Left hindlimb (tissue), 1 donor: ENCODE measurements around the gene BZW1.

Experiments used
- DNase-seq: peaks from one replicate; pipeline ENCODE4 v3.0.0-alpha.2; 2018

The BZW1 gene

GRCh38 chr2:200811333-200812121 lies at the start of gene BZW1:
BZW1 (plus strand) TSS chr2:200811910; CDS start chr2:200813218, 1,308 bp downstream.
- DNase-seq: peak; percentile 98

GRCh38 chr2:200762127-200762526 lies 49.6 kb upstream of the BZW1 start:
- DNase-seq: no peak

DNA sequence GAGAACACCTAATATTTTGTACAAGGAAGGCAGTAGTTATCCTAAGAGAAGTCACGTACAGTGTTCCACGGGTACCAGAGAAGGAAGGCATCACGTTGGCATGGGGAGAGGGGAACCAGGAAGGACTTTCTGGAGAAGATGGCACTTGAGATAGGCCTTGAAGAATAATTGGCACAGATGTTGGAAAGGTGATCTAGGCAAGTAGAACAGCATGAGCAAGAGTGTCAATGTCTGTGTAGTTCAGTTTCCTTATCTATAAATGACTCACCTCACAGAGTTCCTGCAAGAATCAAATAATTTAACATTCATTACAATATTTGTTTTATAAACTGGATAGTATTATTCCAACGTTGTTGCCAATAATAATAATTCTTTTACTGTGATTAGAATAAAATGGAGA lies 48.3 kb upstream of the BZW1 start:
- DNase-seq: no peak

GRCh38 chr2:200765139-200765951 lies 46.4 kb upstream of the BZW1 start:
- no peak for DNase-seq

DNA sequence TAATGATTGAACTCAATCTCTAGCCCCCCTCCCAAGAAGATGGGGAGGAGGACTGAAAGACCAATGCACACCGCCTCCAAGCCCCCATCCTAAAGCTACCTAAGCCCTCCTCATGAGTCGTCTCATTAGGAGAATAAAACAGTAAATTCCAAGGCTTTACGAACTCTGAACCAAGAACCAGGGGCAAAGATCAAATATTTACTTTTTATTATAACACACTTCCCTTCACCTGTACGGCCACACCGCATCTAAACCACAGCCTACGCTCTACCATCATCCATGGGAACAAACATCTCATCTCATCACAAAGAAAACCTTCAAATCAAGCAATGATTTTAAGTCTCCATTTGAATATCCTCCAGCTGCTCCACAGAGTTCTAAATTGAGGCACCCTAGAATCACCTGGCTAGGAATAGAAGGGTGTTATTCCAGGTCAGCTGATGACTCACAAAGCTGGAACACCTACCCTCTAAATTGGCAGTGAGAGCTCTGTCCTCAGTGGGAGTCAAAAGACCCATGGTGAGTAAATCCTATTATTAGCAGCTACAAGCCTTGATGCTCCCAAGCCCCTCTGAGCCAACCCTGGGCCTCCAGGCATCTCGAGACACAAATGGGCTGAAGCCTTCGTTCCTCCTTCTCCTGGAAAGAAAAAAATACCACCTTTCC lies 45.6 kb upstream of the BZW1 start:
- no peak for DNase-seq

DNA sequence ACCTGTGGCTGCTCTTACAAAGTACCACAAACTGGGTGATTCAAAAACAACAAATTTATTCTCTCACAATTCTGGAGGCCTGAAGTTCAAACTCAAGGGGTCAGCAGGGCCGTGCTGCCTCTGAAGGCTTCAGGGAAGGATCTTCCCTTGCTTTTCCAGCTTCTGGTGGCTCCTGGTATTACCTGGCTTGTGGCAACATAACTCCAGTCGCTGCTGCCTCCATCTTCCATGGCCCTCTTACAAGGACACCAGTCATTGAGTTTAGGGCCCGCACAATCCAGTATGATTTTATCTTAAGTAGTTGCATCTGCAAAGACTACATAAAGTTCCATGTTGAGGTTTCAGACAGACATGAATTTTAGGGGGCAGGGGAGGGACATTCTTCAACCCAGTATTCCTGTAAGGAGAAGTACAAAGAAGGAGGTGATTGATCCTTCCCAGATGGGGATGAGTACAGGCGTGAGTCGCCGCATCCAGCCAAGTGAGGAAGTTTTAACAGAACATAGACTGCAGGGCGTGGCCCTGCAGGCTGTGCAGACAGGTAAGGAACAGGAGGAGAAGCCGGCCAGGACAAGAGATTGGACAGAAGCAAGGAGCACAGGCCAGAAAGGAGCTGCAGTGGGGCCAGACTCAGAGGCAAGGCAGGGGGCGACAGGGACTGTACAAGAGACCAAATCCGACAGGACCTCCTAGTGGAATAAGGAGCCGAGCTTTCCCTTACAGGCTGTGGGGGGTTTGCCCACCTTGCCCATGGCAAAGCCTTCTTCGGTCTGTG lies 44.4 kb upstream of the BZW1 start:
- DNase-seq: no peak

- DNase-seq: no peak
Measured at GRCh38 chr2:200770847-200771246, 40.9 kb upstream of the BZW1 start.

- DNase-seq: no peak
Measured at GRCh38 chr2:200772620-200773019, 39.1 kb upstream of the BZW1 start.

GRCh38 chr2:200773083-200773482 lies 38.6 kb upstream of the BZW1 start:
- DNase-seq: no peak

DNA sequence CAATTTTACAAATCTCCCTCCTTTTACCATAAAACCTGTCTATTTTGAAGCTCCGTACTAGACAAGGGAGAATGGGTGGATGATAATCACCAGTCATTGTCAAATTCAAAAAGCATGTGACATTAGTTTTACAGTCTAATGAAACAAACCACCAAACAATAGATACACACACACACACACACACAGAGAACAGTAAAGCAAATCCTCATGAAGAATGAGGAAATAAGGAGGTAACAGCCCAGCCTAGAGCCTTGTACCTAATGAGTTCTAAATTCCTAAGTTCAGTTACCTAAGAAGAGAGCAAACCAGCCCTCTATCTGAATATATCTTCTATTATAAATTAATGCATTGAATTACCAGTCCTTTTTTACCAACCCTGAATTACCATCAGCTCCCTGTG lies 36.8 kb upstream of the BZW1 start:
- no peak for DNase-seq

DNA sequence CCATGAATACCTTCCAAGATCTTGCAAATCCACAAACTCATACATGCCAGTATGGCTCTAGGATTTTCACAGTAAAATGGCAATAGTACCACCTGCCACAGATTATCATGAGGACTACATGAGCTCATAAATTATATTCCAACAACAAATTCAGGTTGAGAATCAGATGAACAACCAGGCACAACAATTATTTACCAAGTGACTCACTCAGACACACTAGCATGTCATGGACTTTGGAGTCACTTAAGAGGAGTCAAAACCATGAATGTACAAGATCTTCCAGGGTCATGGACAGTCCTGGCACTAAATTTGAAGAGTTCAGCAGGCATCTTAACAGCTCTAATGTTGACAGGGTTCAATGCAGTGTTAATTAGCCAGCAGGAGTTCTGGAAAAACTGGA lies 34.4 kb upstream of the BZW1 start:
- DNase-seq: no peak

DNA sequence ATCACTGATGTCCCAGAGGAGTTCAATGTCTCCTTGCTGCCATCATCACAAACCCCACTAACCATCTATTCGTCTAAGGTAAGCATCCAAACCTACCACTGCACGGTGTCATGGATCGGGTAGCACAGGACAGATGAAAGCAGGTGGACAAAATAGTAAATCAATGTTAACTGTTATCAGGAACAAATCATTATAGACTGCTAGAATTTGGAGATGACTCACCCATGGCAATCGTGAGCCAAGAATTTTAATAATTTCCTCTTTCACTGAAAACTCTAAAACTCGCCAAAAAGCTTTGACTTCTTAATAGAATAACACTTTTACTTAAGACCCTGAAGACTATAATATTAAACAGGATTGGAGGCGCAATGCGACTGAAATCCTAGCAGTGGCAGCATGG lies 33.7 kb upstream of the BZW1 start:
- DNase-seq: no peak

GRCh38 chr2:200779214-200779613 lies 32.5 kb upstream of the BZW1 start:
- DNase-seq: no peak

DNA sequence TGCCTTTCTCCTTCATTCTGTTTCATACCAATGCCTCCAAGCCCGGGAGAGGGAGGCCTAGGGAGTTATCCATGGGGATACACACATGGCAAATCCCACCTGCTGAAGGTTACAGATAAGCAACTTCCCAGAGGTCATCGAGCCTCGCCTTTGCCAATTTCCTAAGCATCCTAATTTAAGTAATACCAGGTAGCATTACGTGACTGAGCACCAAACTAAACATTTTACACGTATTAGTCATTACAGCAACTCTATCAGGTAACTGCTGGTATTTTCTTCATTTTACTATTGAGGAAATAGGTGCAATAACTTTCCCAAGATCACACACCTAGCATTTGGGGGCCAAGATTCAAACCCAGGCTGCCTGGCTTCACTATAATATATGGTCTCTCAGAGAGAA lies 30.1 kb upstream of the BZW1 start:
- no peak for DNase-seq

DNA sequence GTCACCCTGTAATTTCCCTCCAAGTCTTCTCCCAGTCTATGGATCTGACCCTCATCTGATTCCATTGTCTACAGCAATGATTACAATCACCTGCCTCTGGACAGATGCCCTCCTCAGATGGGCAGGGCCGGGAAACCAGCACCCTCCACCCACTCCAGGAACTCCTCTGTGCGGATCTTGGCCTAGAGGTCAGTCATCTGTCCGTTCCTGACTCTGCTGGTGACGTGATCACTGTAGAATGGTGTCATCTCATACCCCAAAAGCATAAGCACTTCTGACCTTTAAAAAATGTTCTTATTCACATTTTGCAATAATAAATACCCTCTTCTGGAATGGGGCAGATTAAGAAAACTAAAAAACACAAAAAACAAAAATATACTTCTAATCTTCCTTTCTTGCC lies 29.5 kb upstream of the BZW1 start:
- no peak for DNase-seq

- DNase-seq: no peak
Measured at GRCh38 chr2:200784215-200784614, 27.5 kb upstream of the BZW1 start.

GRCh38 chr2:200786423-200786822 lies 25.3 kb upstream of the BZW1 start:
- DNase-seq: no peak

DNA sequence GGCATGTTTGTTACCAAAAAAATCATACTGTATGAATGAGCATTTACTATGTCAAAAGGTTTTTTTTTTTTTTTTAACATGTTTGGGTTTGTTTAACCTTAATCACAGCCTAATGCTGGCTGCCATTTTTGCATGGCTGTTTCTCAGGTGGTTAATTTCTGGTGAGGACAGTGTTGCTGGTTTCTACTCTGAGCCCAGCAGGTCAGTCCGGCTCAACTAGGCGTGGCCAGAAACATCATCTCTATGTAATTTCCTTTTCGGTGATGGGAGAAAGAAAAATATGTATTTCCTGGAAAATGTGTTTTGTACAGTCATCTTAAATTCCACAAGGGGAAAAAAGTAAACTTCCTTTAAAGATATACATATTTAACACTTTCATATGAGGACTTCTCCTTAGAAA lies 24.9 kb upstream of the BZW1 start:
- DNase-seq: no peak

DNA sequence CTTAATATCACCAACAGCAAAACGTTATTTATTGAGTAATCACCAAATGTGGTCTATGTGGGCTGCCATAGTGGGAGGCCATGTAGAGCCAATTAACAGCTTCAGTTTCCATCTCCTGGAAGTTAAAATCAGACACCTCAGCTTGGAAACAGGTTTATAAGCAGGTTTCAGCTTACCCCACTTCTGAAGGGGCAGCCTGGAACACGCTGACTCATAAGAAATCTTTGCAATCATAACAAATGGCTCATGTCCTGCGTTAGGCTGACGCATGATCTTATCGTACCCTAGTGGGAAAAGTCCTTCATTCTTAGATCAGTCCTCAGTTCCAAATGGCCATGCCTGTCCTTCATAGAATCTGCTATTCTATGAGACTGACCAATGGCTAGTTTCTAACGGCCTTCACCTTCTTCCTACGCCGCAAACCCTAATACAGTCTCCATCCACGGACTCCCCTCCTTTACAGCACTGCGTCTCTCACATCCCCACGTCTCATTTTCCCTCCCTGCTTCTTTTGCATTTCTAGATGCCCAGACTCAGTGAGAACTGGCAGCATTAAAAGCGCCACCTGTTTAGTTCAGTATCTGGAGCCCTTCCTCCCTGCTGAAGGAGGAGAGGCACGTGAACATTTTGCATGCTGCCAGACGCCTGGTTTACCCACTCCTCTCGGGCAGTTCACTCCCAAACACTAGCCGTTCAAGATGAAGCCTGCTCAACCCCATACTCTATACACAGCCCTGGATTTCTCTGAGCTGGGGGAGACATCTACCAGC lies 24.2 kb upstream of the BZW1 start:
- no peak for DNase-seq

DNA sequence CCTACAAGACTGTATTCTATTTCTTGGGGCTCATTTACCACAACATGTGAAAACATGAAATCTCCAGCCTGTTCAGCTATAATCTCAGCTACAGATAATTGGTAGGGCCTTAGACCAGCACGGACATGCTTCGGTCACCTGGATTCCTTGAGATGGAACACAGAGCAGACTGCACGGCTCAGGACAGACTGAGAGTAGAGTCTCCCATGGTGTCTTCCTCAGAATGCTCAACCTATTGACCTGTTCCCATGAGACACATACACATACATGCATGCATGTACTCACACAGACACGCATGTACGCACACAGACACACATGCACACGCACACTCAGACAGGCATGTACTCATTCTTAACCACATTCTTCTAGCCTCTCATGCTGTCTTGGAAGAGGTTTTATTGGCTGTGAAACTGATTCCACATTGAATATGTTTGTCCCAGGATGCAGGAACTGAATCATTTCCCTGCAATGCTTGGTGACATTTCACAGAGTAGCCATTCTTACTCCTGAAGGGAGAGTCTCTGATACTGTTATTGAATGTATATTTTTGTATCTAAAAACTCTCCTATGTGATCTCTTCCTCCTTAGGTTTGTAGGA lies 23.5 kb upstream of the BZW1 start:
- DNase-seq: no peak

DNA sequence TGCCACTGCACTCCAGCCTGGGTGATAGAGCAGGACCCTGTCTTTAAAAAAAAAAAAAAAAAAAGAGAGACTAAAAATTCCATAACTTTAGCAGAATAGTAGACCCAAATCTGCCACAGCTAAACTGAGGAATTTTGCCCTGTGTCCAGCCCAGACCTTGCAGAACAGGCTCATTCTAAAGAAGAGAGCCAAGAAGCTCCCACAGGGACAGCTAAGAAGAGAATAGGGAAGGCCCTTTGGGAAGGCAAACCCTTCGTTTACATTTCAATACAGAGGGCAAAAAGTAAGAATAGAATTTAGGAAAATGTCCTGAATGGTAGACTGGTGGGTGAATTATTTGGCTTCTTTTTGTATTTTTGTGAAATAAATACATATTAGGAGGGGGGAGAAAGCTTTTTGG lies 21.5 kb upstream of the BZW1 start:
- no peak for DNase-seq

GRCh38 chr2:200791905-200792304 lies 19.8 kb upstream of the BZW1 start:
- no peak for DNase-seq
